ENCODE measurements around the gene SUSD6.

SUSD6 gene

DNA sequence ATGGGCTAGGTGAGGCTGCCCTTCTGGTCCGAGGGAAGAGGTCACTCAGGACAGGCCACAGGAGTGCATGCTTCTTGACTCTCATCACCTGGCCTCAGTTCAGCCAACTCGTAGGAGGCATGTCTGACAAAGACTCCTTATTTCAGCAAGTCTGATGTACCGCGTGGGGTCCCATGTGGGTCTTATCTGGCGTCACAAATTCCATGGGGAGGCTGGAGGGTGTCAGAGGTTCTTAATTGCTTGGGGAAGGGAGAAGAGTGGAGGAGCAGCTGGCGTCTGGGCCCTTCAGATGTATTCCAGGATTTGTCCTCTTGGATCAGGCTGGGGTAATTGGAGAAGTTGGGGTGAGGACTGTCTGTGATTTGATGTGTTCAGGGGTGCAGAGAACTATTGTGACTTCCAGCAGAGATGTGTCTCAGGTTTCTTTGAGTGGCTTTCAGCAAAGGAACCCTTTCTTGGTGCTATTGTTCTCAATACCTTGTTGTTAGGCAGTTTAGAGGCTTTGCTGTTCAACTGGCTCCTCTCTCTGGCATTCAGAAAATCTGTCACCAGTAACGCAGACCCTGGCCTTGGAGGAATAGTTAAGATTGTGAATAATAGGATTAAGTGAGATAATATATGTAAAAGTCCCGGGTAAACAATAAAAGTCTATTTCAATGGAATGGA lies 60.1 kb downstream of the SUSD6 start:
- peaks cover 81 to 98% of the 10 kb centered on the region in 2 donors for H3K4me1 Mint-ChIP-seq

GRCh38 chr14:69672356-69672755 lies 61.0 kb downstream of the SUSD6 start:
- peaks cover 16 to 41% of the 10 kb centered on the region in 2 donors for H3K36me3 Mint-ChIP-seq

More for the DNA sequence above, 60.1 kb downstream of the SUSD6 start:
- no peak overlapping the region for H3K4me3 Mint-ChIP-seq
- no peak overlapping the region for H3K27ac Mint-ChIP-seq
- DNase-seq, result no peak
- peaks cover 2 to 7% of the 10 kb centered on the region in 2 donors for H3K9me3 Mint-ChIP-seq
- no peaks in the 10 kb centered on the region for H3K27me3 Mint-ChIP-seq
- H3K36me3 Mint-ChIP-seq, result peaks cover 18 to 42% of the 10 kb centered on the region in 2 donors
- no peak for ATAC-seq (replicated peaks)

GRCh38 chr14:69673104-69673503 lies 61.7 kb downstream of the SUSD6 start:
- H3K27ac Mint-ChIP-seq, result peak overlapping the region; percentile 90
- ATAC-seq (replicated peaks) (peak; percentile 56 to 62), DNase-seq (no peak)
- H3K9me3 Mint-ChIP-seq, result peaks cover 0 to under 1% of the 10 kb centered on the region in 2 donors
- peaks cover 74 to 91% of the 10 kb centered on the region in 2 donors for H3K4me1 Mint-ChIP-seq
- H3K27me3 Mint-ChIP-seq, result no peaks in the 10 kb centered on the region
- H3K36me3 Mint-ChIP-seq, result peaks cover 9 to 34% of the 10 kb centered on the region in 2 donors
- peak overlapping the region; percentile 60 to 62 for H3K4me3 Mint-ChIP-seq

More at GRCh38 chr14:69672356-69672755, 61.0 kb downstream of the SUSD6 start:
- H3K9me3 Mint-ChIP-seq, result peaks cover 2 to 7% of the 10 kb centered on the region in 2 donors
- DNase-seq, result no peak
- H3K27ac Mint-ChIP-seq, result no peak overlapping the region
- H3K27me3 Mint-ChIP-seq, result no peaks in the 10 kb centered on the region
- no peak for ATAC-seq (replicated peaks)
- H3K4me3 Mint-ChIP-seq, result no peak overlapping the region
- peaks cover 81 to 98% of the 10 kb centered on the region in 2 donors for H3K4me1 Mint-ChIP-seq

DNA sequence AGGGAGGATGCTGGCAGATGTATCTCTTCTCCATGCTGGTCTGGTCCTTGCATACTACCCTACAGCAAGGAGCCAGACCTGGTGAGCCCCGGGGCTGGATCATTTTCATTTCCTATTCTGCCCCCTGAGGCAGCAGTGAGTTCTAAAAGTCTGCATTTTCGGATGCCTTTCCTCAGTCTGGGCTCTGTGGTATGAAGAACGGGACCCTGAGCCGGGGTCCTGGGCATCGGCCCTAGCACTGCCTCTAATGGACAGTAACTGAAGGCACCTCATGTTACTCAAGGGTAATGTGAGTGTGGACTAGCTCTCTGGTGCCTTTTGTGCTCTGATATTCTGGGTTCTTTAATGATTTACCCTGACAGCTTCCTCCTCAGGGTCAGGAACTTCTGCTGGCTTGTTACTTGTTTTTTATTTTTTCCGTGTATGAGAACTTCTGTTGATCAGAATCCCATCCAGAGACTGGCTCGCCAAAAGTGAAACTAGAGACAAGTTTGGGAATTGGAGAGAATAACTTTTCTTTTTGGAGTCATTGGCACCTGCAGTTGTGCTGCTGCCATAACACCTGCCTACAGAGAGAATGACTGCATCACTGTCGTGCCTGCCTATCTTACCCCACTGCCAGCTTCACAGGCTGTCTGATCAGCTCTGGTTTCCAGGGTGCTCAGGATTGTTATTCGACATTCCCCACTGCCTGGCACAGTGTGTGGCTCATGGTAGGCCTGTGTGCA lies 62.3 kb downstream of the SUSD6 start:
- peaks cover 3 to 31% of the 10 kb centered on the region in 2 donors for H3K36me3 Mint-ChIP-seq
- H3K4me3 Mint-ChIP-seq, result peak overlapping the region; percentile 60 to 62
- peak; percentile 34 to 41 for ATAC-seq (replicated peaks)

DNA sequence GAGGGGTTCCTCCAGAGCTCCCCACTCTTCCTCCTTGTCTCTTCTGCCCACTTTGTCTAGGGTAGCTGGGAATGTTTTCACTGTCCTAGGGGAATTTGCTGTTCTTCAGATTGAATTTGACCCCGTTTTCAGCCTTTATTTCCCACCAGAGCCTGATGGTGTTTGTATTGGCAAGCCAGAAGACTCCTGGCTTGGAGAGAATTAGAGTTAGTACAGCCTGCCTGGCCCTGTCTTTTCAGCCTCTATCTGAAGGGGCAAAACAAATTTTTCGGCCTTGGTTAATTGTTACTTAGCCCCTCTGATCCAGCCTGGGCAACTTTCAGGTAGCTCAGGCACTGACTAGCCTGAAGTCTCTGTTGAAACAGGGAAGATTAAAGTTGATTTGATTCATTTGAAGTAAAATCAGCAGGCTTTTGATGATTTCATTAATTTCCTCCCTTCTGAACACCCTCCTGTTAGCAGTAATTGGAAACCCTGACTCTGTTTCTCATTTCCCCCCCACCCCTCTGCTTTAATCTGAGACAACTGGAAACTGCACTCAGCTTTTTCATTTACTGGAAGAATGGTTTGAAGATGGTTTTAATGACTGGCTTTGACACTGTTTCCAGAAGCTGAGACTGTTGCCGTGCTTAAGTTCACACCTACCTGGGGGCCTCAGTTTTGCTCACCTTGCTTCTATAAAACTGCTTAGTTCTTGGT lies 63.3 kb downstream of the SUSD6 start:
- Mint-ChIP-seq H3K4me3 (peak overlapping the region; percentile 62 to 63), H3K36me3 (peaks cover 3 to 26% of the 10 kb centered on the region in 2 donors), H3K27ac (peak overlapping the region; percentile 90), H3K4me1 (peaks cover 60 to 75% of the 10 kb centered on the region in 2 donors), H3K27me3 (no peaks in the 10 kb centered on the region), H3K9me3 (no peaks in the 10 kb centered on the region)
- ATAC-seq (replicated peaks) (no peak), DNase-seq (no peak)

More for the DNA sequence above, 62.3 kb downstream of the SUSD6 start:
- DNase-seq, result no peak
- Mint-ChIP-seq H3K27ac (peak overlapping the region; percentile 90), H3K27me3 (no peaks in the 10 kb centered on the region), H3K9me3 (no peaks in the 10 kb centered on the region), H3K4me1 (peaks cover 67 to 84% of the 10 kb centered on the region in 2 donors)

DNA sequence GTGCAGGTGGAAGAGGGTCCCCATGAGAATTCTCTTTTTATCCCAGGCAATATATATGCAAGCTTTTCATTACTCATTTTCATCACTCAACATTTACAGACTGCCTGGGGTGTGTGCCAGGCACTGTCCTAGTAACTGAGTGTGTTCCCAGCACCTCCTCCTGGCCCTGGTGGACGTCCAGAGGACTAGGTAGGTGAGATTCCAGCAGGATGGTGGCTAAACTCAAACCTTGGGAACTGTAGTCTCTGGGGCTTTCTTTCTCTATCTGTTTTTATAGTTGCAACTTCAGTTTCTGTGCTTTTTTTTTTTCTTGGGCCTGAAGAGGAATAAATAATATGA lies 63.8 kb downstream of the SUSD6 start:
- Mint-ChIP-seq H3K27me3 (no peaks in the 10 kb centered on the region), H3K9me3 (no peaks in the 10 kb centered on the region), H3K27ac (peak overlapping the region; percentile 73), H3K36me3 (peaks cover 4 to 27% of the 10 kb centered on the region in 2 donors), H3K4me3 (peak overlapping the region; percentile 12 to 20), H3K4me1 (peaks cover 59 to 72% of the 10 kb centered on the region in 2 donors)
- DNase-seq (no peak), ATAC-seq (replicated peaks) (no peak)

DNA sequence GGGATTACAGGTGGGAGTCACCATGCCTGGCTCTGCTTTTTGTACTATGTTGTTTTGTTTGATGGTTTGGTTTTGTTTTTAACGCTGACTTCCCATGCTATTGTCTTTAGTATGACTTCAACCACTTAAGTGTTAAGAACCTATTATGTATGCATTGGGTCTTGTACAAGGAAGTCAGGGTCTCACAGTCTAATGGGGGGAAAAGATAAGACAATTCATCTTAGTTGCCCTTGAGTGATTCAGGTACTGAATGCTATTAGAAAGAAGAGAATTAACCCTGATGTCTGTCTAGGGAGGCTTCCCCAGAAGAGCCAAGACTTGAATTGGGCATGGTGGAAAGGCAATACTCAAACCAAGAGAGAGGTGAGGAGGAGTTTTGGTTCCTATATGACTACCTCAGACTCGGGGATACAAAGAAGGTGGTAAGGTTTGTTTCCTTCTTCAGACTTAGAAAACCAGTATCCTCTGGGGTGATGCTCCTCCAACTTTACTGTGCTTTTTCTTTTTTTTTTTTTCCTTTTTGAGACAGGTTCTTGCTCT lies 64.6 kb downstream of the SUSD6 start:
- H3K27ac Mint-ChIP-seq, result peak overlapping the region; percentile 82
- H3K4me3 Mint-ChIP-seq, result peak overlapping the region; percentile 30 to 64
- H3K27me3 Mint-ChIP-seq, result no peaks in the 10 kb centered on the region
- DNase-seq (peak; percentile 51), ATAC-seq (replicated peaks) (peak; percentile 92 to 94)
- peaks cover 57 to 72% of the 10 kb centered on the region in 2 donors for H3K4me1 Mint-ChIP-seq
- H3K36me3 Mint-ChIP-seq, result peaks cover 9 to 26% of the 10 kb centered on the region in 2 donors
- no peaks in the 10 kb centered on the region for H3K9me3 Mint-ChIP-seq

DNA sequence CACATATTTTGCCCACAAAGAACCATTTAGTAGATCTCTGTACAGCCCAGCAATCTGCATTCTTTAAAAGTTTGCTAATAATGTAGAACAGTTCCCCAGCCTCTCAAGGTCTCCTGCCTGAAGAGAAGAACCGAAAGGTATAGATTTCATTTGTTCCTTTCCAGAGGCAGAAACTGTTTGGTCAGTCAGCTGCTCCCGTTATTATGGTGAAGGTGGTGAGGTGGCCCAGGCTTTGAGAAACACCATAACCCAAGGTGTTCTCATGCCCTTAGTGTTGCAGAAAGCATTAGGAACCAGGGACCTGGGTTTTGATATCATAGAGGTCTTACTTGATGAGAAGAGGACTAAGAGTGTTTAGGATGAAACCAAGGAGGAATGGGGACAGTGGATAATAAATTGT lies 65.3 kb downstream of the SUSD6 start:
- ATAC-seq (replicated peaks) (no peak), DNase-seq (no peak)
- H3K4me1 Mint-ChIP-seq, result peaks cover 55 to 72% of the 10 kb centered on the region in 2 donors
- peak overlapping the region; percentile 60 for H3K27ac Mint-ChIP-seq
- peaks cover 12 to 25% of the 10 kb centered on the region in 2 donors for H3K36me3 Mint-ChIP-seq
- no peaks in the 10 kb centered on the region for H3K9me3 Mint-ChIP-seq
- H3K4me3 Mint-ChIP-seq, result no peak overlapping the region
- H3K27me3 Mint-ChIP-seq, result no peaks in the 10 kb centered on the region

GRCh38 chr14:69680297-69680696 lies 68.9 kb downstream of the SUSD6 start:
- DNase-seq (no peak), ATAC-seq (replicated peaks) (no peak)
- Mint-ChIP-seq H3K4me3 (no peak overlapping the region), H3K4me1 (peaks cover 57 to 72% of the 10 kb centered on the region in 2 donors), H3K27ac (no peak overlapping the region), H3K36me3 (peaks cover 24 to 35% of the 10 kb centered on the region in 2 donors), H3K27me3 (no peaks in the 10 kb centered on the region), H3K9me3 (no peaks in the 10 kb centered on the region)

- ATAC-seq (replicated peaks) (peak in 1 of 2 donors; percentile 38), DNase-seq (no peak)
- Mint-ChIP-seq H3K27ac (peak overlapping the region; percentile 79), H3K36me3 (peaks cover 24 to 36% of the 10 kb centered on the region in 2 donors), H3K4me1 (peaks cover 53 to 71% of the 10 kb centered on the region in 2 donors), H3K27me3 (no peaks in the 10 kb centered on the region), H3K9me3 (no peaks in the 10 kb centered on the region), H3K4me3 (peak overlapping the region; percentile 12 to 65)
These were observed 70.7 kb downstream of the SUSD6 start for GRCh38 chr14:69682136-69682535.

DNA sequence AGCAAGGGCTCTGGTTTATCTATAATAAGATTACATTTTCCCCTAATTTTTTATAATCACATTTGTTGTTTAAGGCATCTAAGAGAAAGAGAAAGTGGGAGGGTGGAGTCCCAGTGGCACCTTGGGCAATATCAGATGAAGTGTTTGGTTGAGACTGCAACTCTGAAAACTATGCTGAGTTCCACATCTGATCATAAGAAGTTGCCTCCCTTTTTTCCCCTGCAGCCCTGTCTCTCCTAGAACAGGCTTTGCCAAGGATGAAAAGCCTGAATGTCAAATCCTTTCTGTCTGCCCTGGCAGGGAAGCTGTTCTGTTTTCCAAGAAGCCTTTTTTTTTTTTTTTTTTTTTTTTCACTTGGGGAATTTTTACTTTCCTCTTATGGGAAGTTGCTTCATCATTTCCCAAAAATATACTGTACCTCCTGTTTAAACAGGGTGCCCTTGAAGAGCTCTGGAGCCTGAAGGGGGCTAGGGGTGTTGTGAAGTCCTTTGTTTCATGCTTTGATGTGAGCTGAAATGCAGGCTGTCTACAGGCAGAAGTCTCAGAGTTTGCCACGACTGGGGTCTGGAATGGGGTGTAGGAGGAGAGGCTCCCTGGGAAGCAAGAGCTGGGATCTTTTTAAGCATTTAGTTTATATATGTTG lies 71.3 kb downstream of the SUSD6 start:
- DNase-seq (no peak), ATAC-seq (replicated peaks) (peak; percentile 28 to 43)
- H3K27ac Mint-ChIP-seq, result peak overlapping the region; percentile 80
- no peaks in the 10 kb centered on the region for H3K9me3 Mint-ChIP-seq
- H3K27me3 Mint-ChIP-seq, result no peaks in the 10 kb centered on the region
- H3K4me1 Mint-ChIP-seq, result peaks cover 53 to 72% of the 10 kb centered on the region in 2 donors
- H3K4me3 Mint-ChIP-seq, result peak overlapping the region; percentile 22 to 65
- H3K36me3 Mint-ChIP-seq, result peaks cover 24 to 36% of the 10 kb centered on the region in 2 donors

GRCh38 chr14:69683971-69684370 lies 72.6 kb downstream of the SUSD6 start:
- Mint-ChIP-seq H3K4me3 (peak overlapping the region; percentile 22 to 65), H3K27ac (peak overlapping the region; percentile 80), H3K27me3 (no peaks in the 10 kb centered on the region), H3K9me3 (no peaks in the 10 kb centered on the region), H3K36me3 (peaks cover 26 to 40% of the 10 kb centered on the region in 2 donors), H3K4me1 (peaks cover 60 to 84% of the 10 kb centered on the region in 2 donors)
- ATAC-seq (replicated peaks) (no peak), DNase-seq (no peak)

- Mint-ChIP-seq H3K36me3 (peaks cover 26 to 43% of the 10 kb centered on the region in 2 donors), H3K27me3 (no peaks in the 10 kb centered on the region), H3K27ac (peak overlapping the region; percentile 80), H3K4me3 (peak overlapping the region; percentile 5 to 25), H3K9me3 (no peaks in the 10 kb centered on the region), H3K4me1 (peaks cover 60 to 87% of the 10 kb centered on the region in 2 donors)
- ATAC-seq (replicated peaks) (peak; percentile 32 to 45), DNase-seq (no peak)
These were observed 73.2 kb downstream of the SUSD6 start for GRCh38 chr14:69684461-69685217.
